Stimulated activated naive CD4-positive, alpha-beta T cell treated with Interleukin-2 at 50 U/mL for 16 hours (primary cell): ENCODE measurements around the gene OSCP1.

Experiments
- DNase-seq: peaks from one replicate; lab custom pipeline; 2025; lab: John Stamatoyannopoulos, UW

Gene OSCP1

DNA sequence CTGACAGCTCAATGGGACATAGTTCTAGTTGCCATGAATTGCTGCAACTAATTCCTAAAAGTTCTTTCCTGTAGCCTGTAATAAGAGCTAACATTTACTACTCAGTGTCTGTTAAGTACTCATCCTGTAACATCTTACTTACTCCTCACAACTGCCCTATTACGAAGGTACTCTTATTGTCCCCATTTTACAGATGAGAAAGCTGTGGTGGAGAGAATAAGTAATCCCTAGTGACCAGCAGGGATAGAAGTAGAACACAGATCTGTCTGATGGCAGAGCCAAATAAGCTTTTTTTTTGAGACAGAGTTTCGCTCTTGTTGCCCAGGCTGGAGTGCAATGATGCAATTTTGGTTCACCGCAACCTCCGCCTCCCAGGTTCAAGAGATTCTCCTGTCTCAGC, 67.6 kb downstream of the OSCP1 start:
- no peak for DNase-seq

DNA sequence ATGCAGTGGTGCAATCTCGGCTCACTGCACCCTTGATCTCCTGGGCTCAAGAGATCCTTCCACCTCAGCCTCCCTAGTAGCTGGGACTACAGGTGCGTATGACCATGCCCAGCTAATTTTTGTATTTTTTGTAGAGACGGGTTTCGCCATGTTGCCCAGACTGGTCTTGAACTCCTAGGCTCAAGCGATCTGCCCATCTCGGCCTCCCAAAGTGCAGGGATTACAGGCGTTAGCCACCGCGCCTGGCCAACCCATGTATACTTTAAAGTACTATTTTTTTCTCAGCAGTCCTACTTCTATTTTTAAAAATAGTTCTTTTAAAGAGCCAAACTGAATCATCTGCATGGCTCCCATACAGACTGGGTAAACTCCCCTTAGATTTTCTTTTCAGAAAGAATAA, 68.0 kb downstream of the OSCP1 start:
- DNase-seq, result no peak

DNA sequence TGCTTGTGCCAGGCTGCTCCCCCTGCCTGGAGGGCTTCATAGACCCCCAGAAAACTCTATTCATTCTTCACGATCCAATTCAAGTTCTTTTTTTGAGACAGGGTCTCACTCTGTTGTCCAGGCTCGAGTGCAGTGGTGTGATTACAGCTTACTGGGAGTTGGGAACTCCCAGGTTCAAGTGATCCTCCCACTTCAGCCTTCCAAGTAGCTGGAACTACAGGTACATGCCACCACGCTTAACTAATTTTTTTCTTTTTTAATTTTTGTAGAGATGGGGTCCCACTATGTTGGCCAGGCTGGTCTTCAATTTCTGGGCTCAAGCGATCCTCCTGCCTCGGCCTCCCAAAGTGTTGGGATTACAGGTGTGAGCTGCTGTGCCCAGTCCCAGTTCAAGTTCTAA, 68.8 kb downstream of the OSCP1 start:
- DNase-seq, result no peak

DNA sequence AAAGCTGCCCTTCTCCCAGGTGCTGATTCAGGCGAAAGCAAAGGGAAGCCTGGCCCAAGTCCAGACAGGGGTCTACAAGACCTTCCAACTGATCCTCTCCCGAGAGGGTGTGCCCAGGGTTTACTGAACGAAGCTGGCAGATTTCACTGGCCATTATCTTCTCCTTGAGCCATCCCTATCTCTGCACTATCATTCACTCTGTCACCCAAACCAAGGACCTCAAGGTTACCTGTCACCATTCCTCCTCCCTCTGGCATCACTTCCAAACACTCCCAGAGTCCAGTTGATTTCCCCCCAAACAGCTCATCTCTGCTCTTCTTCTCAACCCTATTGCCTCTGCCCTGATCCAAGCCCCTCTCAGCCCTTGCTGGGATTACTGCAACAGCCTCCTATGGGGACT, 69.5 kb downstream of the OSCP1 start:
- no peak for DNase-seq

DNA sequence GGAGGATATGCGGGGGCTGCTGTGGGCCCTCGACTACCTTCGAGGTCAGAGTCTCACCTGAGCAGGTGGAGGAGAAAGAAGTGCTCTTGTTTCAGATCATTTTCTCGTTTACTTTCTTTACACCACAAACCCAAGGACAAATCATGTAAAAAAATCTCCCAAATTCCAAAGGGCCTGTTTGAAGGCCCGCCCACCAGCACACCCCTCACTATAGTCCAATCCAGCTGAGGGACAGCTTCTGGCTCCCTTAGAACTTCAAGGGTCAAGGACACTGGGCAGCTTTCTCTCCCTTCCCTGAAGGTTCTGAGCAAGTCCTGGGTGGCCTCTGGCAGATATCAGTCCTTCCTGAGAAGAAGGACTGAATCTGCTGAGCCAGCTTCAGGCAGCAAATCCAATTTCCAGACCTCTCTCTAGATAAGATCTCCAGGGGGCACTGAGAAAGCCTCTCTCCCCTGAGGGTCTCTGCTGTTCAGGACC, 70.1 kb downstream of the OSCP1 start:
- no peak for DNase-seq

DNA sequence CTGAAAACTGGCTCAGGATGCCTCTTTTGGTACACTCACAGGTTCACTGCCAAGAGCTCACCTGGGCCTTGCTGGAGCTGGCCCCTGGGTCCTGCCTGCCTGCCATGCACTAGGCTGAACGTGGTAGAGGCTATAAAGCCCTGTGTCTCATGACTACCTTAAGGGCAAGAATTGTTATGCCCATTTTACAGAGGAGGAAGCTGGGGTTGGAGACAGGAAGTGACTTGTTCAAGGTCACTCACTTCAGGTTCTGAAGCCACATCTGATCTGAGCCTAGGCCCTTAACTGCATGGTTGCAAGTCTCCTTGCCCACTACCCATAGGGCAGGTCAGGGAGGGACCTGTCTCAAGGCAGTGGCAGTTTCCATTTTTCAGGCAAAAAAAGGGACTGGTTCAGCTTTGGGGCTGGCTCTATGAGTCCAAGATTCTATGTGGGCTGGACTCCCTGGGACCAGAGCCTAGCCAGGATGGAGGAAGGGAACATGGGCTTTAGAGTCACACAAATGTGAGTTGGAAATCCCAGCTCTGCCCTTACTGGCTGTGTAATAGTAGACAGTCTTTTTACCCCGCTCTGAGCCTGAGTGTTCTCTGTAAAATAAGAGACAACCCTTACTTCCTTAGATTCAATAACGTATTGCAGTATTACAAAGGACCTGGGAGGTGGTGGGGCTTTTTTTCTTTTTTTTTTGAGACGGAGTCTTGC, 72.3 kb downstream of the OSCP1 start:
- no peak for DNase-seq

DNA sequence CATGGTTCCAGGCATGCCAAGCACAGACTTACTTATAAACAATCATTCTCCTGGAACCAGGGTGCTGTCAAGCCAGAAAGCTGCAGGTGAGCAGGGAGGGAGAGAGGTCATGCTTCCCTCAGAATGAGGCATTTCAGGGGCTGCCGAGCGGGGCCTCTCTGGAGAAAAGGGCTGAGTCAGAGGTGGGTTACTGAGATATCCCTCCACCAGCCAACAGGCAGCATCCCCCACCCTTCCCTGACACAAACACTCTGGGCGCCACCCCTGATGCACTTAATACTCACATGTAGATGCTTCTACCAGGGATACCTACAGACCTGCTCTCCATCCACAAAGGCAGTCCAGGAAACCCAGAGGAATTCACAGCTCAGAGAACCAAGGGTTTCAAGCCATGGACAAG, 77.6 kb downstream of the OSCP1 start:
- no peak for DNase-seq

DNA sequence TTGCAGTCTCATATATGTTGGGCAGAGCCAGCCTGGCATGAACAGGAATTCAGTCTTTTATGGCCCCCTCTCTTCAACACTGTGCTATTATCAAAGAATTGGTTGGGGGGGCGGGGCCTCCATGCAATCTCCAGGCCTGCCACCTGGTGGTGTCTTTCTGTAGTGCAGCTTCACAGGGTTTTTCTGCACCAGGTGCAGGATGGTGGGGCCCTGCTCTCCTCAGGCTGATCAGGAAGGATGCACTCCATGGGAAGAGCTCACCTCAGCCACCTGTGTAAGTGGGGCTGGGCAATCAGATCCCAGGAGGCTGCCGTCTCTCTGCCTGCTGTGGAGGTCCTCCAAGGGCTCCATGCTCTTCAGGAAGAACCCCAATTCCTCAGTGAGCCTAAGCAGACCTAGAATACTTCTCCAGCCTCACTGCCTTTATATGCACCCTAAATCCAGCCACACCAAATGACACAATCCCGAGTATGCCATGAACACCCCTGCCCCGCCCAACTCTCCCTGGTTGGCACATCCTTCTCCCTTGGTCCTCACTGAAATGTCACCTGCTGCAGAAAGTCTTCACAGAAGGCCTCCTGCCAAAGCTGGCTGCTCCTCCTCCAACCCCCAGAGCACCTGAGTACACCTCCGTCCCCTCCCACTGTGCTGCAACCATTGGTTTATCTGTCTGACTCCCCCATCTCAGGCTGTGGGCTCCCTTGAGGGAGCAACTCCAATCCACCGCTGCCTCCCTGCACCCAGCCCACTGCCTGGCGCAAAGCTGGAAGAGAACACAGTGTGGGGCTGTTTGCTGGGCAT, 81.0 kb downstream of the OSCP1 start:
- peak; percentile 70 for DNase-seq
